22Rv1 (cell line): ENCODE results near the gene ZNF778.
"Not testable (repeated sequence)": the region's sequence is repeated elsewhere in the genome, so short reads cannot be mapped to it uniquely, and the experiment has no call there.

Experiments used
- H3K27ac ChIP-seq: fragments of 450-650 bp; 2 replicates; pipeline ENCODE4 v1.5.1; 2017
- ZFX ChIP-seq: fragments of 450-650 bp; IDR thresholded peaks from 2 replicates; pipeline ENCODE4 v1.6.1; 2017; ENCODE audit warnings: antibody characterized with exemption, borderline replicate concordance
- TF ChIP-seq, protein P1 (sequence below): fragments of 450-650 bp; IDR thresholded peaks from 2 replicates; pipeline ENCODE4 v1.5.1; 2017; ENCODE audit warnings: mild to moderate bottlenecking

ZNF778 gene

DNA sequence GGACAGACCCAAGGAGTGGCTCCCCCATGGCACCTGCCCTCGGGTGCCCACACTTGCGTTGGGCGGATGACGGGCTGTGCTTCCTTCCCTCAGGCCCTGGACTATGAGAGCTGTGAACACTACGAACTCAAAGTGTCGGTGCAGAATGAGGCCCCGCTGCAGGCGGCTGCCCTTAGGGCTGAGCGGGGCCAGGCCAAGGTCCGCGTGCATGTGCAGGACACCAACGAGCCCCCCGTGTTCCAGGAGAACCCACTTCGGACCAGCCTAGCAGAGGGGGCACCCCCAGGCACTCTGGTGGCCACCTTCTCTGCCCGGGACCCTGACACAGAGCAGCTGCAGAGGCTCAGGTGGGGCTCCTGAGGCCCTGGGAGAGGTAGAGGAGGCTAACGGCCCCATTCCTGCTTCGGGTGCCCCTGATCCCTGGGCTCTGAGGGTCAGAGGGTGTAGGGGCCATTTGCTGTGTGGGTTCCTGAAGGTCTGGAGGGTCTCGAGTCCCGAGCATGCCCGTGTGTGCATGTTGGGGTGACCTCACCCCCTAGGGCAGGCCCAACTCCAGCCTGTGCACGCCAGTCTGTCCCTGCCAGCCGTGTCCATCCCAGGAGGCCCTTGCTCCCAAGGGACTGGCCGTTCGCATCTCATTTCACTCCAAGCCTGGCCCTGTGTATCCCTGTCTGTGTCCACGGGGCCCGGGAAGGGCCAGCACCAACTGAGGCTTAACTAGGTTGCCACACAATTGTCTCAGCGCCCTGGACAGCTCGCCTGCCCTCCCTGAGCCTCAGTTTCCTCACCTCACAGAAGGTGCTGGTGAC is 27.1 kb upstream of the ZNF778 start:
- H3K27ac ChIP-seq: no peak overlapping the region
- no peak for TF ChIP-seq ZFX
- TF ChIP-seq, protein P1, sequence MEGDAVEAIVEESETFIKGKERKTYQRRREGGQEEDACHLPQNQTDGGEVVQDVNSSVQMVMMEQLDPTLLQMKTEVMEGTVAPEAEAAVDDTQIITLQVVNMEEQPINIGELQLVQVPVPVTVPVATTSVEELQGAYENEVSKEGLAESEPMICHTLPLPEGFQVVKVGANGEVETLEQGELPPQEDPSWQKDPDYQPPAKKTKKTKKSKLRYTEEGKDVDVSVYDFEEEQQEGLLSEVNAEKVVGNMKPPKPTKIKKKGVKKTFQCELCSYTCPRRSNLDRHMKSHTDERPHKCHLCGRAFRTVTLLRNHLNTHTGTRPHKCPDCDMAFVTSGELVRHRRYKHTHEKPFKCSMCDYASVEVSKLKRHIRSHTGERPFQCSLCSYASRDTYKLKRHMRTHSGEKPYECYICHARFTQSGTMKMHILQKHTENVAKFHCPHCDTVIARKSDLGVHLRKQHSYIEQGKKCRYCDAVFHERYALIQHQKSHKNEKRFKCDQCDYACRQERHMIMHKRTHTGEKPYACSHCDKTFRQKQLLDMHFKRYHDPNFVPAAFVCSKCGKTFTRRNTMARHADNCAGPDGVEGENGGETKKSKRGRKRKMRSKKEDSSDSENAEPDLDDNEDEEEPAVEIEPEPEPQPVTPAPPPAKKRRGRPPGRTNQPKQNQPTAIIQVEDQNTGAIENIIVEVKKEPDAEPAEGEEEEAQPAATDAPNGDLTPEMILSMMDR: no peak

DNA sequence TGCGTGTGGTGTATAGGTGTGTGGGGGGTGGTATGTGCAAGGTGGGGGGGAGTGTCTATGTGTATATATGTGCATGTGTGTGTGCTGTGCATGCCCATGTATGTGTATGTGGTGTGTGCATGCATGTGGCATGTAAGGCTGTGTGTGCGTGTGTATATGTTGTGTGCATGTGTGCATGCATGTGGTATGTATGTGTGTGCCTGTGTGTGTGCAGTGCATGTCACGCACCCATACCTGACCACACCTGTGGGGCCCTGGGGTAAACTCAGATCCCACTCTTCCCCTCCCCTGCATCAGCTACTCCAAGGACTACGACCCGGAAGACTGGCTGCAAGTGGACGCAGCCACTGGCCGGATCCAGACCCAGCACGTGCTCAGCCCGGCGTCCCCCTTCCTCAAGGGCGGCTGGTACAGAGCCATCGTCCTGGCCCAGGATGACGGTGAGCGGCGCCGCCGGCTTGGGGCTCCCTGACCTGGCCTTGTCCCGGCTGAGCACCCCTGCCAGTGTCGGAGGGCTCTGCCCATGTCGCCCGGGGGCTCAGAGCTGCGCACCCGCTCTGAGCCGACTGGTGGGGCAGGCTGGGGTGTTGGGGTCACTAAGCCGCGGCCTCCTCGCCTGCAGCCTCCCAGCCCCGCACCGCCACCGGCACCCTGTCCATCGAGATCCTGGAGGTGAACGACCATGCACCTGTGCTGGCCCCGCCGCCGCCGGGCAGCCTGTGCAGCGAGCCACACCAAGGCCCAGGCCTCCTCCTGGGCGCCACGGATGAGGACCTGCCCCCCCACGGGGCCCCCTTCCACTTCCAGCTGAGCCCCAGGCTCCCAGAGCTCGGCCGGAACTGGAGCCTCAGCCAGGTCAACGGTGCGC is 26.2 kb upstream of the ZNF778 start:
- no peak overlapping the region for H3K27ac ChIP-seq
- TF ChIP-seq, protein P1: no peak
- TF ChIP-seq ZFX: no peak

DNA sequence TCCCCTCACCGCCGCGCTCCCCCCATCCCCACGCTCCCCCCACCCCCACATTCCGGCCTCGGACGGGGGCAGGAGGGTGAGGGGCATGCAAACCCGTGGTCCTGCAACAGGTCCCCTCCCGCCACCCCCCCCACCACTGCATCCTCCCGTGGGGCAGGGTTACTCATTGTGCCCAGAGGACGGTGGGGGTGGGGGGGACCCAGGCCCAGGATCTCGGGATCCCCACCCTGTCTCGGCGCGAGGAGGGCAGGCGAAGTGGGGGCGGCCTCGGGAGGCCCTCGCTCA is 25.7 kb upstream of the ZNF778 start:
- H3K27ac ChIP-seq: no peak overlapping the region
- TF ChIP-seq, protein P1: no peak
- no peak for TF ChIP-seq ZFX

DNA sequence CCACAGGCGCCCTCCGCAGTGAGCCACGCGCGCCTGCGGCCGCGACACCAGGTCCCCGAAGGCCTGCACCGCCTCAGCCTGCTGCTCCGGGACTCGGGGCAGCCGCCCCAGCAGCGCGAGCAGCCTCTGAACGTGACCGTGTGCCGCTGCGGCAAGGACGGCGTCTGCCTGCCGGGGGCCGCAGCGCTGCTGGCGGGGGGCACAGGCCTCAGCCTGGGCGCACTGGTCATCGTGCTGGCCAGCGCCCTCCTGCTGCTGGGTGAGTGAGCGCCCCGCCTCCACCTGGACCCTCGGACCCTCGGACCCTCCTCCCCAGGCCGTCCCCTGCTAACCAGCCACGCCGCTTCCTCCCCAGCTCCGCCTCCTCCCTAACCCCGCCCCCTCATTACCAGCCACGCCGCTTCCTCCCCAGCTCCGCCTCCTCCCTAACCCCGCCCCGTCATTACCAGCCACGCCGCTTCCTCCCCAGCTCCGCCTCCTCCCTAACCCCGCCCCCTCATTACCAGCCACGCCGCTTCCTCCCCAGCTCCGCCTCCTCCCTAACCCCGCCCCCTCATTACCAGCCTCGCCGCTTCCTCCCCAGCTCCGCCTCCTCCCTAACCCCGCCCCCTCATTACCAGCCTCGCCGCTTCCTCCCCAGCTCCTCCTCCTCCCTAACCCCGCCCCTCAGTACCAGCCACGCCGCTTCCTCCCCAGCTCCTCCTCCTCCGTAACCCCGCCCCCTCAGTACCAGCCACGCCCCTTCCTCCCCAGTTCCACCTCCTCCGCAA is 25.1 kb upstream of the ZNF778 start:
- not testable (repeated sequence) for H3K27ac ChIP-seq

DNA sequence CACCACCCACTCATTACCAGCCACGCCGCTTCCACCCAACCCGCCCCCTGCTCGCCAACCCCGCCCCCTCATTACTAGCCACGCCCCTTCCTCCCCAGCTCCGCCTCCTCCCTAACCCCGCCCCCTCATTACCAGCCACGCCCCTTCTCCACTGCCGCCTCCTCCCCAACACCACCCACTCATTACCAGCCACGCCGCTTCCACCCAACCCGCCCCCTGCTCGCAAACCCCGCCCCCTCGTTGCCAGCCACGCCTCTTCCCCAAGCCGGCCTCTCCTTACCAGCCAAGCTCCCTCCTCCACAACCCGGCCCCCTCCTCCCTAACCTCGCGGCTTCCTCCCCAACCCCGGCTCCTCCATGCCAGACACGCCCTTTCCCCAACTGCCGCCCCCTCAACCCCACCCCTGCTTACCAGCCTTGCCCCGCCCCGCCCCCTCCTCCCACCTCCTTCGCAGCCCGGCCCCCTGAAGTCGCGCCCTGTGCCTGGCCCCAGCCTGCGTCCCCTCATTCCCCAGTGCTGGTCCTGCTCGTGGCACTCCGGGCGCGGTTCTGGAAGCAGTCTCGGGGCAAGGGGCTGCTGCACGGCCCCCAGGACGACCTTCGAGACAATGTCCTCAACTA is 24.4 kb upstream of the ZNF778 start:
- TF ChIP-seq ZFX: no peak
- TF ChIP-seq, protein P1: no peak
- H3K27ac ChIP-seq: no peak overlapping the region

DNA sequence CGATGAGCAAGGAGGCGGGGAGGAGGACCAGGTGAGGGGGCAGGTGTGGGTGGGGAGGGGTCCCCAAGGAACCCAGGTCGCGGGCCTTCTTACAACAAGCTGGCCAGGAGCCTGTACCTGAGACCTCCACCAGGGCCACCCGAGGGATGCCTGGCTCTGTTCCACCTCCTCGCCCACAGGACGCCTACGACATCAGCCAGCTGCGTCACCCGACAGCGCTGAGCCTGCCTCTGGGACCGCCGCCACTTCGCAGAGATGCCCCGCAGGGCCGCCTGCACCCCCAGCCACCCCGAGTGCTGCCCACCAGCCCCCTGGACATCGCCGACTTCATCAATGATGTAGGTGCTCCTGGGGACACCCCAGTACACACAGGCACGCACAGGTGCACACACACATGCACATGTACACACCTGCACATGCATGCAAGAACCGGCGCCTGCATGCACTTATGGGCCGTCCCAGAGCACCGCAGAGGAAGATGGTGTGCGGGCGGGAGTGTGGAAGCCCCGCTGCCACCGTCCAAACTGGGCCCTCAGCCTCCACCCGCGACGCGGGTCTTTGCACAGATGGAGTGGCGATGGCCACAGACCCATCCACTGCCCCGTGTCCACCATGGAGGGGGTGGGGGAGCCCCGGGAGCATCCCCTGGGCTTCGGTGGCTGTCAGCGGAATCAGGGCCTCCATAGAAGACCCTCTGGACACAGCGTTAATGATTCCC is 23.8 kb upstream of the ZNF778 start:
- H3K27ac ChIP-seq: no peak overlapping the region
- TF ChIP-seq, protein P1: no peak
- TF ChIP-seq ZFX: no peak
